Gastroesophageal sphincter (tissue), 3 donors: ENCODE results near the gene METTL2B.

Experiments
- POLR2AphosphoS5 ChIP-seq: sonication (generic); formaldehyde crosslinking; IDR thresholded peaks from one replicate; pipeline ENCODE4 v1.6.1; 2017; ENCODE audit warnings: antibody characterized with exemption
- TF ChIP-seq, protein P1 (sequence below), 4 experiments: fragments of 200-600 bp in 2 of 4; fragments of 450-650 bp in 2 of 4; sonication (generic) in 1 of 4; IDR thresholded peaks; one replicate each; pipeline ENCODE4 v1.5.1; 2017 to 2019; ENCODE audit warnings: antibody characterized with exemption in 4 of 4, mild to moderate bottlenecking in 2 of 4, moderate library complexity in 2 of 4

DNA sequence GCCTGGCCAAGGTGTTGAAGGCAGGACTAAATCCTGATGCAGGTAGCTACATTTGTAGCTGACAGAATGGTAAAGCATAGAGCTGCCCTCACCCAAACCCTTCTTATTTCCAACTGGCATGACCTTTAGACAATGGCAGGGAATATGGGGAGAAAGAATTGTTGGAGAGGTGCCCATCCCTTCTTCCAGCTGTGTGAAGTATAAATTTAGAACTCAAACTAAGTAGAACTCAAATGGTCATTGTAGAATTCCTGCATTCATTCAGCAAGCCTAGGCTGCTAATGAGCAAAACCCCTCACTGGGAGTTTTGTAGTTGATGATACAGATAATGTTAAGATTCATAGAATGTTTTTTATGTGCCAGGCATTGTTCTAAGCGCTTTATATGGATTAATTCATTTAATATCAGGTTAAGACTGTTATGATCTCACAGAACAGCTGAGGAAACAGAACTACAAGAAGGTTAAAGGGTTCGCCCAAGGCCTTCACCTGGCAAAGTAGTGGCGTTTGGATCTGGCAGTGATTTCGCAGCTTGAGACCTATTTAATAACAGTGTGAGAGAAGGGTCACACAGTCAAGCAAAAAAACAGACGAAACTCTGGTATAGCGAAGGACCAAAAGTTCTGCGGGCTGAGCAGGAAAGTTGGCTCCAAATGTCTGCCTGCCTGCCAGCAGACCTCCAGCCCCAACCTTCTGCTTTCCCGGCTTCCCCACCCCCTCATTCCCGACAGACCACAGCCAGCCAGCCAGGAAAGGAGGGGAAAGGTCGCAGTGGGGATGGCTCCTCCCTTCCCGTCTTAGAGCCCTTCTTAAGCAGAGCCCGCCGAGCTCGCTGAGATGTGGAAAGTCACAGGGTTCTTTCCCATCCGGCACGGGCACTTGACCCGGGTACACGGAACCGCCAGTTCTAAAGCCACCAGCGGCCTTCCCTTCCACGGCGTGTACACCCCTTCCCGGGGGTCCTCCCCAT lies 22.4 kb upstream of the METTL2B start:
- TF ChIP-seq, protein P1, sequence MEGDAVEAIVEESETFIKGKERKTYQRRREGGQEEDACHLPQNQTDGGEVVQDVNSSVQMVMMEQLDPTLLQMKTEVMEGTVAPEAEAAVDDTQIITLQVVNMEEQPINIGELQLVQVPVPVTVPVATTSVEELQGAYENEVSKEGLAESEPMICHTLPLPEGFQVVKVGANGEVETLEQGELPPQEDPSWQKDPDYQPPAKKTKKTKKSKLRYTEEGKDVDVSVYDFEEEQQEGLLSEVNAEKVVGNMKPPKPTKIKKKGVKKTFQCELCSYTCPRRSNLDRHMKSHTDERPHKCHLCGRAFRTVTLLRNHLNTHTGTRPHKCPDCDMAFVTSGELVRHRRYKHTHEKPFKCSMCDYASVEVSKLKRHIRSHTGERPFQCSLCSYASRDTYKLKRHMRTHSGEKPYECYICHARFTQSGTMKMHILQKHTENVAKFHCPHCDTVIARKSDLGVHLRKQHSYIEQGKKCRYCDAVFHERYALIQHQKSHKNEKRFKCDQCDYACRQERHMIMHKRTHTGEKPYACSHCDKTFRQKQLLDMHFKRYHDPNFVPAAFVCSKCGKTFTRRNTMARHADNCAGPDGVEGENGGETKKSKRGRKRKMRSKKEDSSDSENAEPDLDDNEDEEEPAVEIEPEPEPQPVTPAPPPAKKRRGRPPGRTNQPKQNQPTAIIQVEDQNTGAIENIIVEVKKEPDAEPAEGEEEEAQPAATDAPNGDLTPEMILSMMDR (IDR thresholded peaks at IDR 0.05): no peak
- TF ChIP-seq POLR2AphosphoS5: peak; percentile 99
